ENCODE data around the gene SMCHD1. TPM values are rescaled to one million over a fixed set of nuclear protein-coding genes. Genes with fewer than 3 reads are reported as not detected.

Gene SMCHD1
- 14.3 to 24.6 TPM (median 14.7 TPM) in 5 replicates for total RNA-seq (2022; extraction: Qiagen RNA extraction)

GRCh38 chr18:2655178-2655953 lies at the start of gene SMCHD1:
Gene SMCHD1 (plus strand): TSS chr18:2655726. CDS start chr18:2656076, 350 bp downstream.

GRCh38 chr18:2846636-2847316 lies 191.2 kb downstream of the SMCHD1 start, which contains the start of gene EMILIN2:
Gene EMILIN2 (plus strand): TSS chr18:2847006. CDS start chr18:2847189, 183 bp downstream.

Other genes starting within 250 kb of the SMCHD1 start
- gene METTL4, start 84.2 kb upstream of the SMCHD1 start, total RNA-seq (2022; extraction: Qiagen RNA extraction) = 5.3 to 6.4 TPM (median 5.7 TPM) in 5 replicates
- 10.7 to 17.3 TPM (median 12.9 TPM) in 5 replicates for gene NDC80, start 84.2 kb upstream of the SMCHD1 start, total RNA-seq (2022; extraction: Qiagen RNA extraction)
- gene EMILIN2, start 191.3 kb downstream of the SMCHD1 start, total RNA-seq (2022; extraction: Qiagen RNA extraction) = 8.3 to 13.6 TPM (median 11.9 TPM) in 5 replicates